Left hindlimb (tissue), 1 donor: ENCODE results near the gene CST9L.

Source experiments
- DNase-seq: peaks from one replicate; pipeline ENCODE4 v3.0.0-alpha.2; 2018

The CST9L gene

GRCh38 chr20:23568320-23568970, at the start of gene CST9L:
TSS of gene CST9L (minus strand) at chr20:23568484. CDS start at chr20:23568450, 34 bp downstream.
- DNase-seq: no peak

- DNase-seq: no peak
Measured at GRCh38 chr20:23614163-23614562, 45.9 kb upstream of the CST9L start.

- no peak for DNase-seq
Measured at GRCh38 chr20:23613676-23614075, 45.4 kb upstream of the CST9L start.

DNA sequence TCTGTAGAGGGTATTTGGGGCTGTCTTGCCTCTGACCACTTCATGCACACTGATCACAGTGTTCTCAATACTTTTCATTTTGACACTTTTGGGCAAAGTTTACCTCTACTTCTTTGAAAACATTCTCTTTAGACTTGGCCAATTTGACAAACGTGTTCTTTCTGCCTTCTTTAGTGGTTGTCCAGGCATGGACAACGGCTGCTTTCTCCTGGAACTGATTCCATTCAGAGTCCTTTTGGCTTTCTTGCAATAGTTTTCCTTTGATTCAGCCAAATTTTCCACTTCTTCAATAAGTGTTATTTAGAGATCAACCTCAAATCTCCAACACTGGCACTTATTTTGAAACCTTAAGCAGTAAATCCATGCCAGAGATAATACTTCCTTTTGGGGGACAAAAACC, 44.1 kb upstream of the CST9L start:
- DNase-seq: no peak

DNA sequence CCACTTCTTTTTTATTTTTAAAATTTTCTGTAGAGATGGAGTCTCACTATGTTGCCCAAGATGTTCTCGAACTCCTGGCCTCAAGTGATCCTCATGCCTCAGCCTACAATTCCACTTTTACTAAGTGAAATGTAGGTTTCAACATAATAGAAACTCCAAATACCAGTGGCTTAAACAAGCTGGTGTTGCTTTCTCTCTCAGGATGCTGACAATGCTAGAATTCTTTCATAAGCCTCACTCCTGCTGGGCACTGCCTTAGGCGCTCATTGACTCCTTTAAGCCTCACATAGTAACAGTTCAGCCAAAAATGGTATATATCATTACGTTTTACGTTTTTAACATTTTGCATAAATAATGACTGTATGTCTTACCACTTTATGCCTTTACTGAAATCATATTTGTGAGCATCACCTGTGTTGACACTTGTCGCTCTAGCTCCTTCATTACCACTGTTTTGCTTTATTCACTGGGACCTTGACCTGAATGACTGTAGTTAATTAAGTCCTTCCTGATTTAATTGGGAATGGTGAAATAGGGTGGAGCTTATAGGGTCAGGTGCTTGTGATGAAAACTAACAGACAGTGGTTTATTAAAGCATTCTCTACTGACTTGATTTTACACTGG, 41.3 kb upstream of the CST9L start:
- DNase-seq: no peak

DNA sequence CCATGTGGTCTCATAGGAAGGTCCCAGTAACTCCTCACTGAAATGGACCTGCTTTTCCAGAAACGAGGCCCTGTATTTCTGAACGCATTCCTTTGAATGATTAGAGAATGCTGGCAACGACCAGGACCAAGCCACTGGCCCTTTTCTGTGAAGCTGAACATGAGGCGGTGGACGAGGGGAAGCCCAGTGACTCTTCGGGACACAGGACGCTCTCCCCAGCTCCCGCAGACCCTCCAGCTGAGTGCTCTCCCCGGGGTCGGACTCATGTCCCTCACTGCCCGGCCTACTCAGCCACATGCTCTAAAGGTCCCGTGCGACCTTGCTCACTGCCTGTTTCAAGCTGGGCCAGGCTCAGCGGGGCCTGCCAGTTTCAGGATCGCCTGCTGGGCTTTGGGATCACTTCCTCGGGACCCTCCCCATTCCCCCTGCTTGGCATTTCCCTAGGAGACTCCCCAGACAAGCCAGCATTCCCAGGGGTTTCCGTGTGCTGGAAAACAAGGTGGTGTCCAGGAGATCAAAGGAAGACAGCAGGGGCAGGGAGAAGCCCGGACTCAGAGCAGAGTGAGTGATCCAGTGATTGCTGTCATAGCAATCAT, 40.1 kb upstream of the CST9L start:
- DNase-seq: no peak

DNA sequence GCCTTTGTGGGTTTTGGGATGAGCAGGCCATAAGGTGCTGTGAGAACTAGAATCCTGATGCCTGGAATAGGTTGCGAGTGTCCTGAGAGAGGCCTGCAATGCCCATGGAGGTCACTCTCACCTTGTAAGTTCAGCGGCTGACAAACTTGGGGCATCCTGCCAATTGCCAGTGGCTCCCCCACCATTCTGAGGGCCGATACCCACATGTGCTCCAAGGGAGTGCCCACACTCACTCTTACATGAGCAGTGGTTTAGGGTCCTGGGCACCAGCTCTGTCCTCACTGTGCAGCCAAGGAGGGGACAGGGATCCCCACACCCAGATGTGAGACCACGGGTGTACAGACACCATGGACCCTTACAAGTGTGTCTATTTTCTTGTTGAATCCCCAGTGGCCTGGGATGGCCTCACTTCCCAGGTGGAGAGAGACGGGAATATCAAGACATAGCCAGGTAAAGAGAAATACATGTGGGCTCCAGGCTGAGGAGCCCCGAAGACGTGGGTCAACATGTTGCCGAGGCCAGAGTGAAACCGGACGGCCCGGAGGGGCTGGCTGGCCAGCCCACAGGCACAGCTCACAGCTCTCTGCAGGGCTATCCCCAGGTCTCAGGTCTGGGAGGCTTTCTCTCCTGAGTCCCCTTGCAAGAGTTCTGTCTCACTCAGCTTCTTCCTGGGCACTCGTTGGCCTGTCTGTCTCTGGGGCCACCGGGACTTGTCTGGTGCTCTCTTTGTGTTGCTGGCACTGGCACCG, 39.4 kb upstream of the CST9L start:
- DNase-seq: no peak

- DNase-seq: peak; percentile 79
Measured at GRCh38 chr20:23606652-23607049, 38.4 kb upstream of the CST9L start.

DNA sequence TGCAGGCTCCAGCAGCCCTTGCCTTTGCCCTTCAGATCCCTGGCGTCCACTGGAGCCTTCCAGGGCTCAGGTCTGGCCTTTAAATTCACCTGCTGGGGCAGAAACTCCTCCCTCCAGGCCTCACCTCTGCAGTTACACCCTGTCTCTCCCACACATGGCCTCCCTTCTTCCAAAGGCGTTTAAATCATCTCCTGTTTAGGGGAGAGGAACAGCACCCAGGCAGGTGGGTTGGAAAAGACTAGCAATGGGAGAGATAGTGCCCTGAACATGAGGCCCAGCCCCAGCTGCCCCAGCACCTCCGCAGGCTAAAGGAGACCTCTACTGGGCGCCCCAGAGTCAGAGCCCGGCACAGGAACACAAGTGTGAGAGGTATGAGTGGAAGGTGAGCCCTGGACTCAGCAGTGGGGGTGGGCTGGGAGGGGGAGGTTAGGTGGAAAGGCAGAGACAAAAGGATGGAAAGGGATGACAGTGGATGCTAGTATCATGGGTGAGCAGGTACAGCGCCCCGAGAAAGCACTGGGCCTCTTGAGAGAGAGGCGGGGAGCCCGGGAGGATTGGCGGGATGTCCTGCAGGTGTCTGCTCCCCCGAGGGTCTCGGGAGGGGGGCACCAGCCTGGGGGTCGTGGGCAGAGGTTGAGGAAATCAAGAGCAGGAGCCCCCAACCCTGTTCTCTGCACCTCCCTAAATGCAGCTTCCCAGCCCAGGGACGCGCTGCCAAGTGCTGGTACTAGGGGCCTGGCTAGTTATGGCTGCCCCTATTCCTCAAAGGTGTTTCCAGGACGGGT, 37.8 kb upstream of the CST9L start, which contains the start of gene CST9:
Gene CST9 (minus strand): TSS at position 51 of the 785 bp plus-strand sequence. CDS start 53 bp downstream, outside the sequence.
- DNase-seq: no peak

DNA sequence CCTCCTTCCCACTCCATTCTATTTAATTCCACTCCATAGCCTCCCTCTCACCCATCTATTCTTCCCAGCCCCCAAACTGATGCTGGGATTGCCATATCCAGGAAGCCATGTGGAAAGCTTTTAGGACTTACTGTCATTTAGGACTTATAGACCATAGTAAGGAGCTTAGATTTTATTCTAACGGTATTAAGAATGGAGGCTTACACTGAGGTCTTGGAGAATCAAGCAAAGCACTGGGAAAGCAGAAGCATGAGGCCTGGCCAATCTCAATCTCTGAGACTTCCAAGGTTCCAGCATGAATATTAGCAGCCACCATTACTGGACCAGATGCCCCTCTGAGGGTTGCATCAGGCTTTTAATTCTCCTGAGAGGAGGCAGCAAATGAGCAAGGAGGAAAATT, 36.0 kb upstream of the CST9L start:
- no peak for DNase-seq

GRCh38 chr20:23603321-23603720, 35.0 kb upstream of the CST9L start:
- no peak for DNase-seq

DNA sequence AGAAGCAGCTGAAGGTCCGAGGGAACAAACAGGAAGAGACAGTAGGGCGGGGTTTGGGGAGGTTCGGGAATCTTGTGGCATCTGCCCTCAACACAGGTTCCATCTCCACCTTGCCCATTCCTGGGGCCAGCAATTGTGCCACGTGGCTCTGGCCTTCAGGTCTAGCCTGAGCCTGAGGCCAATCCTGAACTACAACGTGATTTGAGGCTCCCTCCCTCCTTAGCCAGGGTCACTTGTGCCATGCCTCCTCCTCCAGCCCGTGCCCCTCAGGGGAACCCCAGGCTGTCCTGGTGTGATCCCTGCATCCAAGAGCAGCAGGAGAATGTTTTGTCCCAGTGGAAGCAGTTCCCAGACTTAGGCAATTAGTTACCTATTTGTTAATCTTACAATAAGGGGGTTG, 34.4 kb upstream of the CST9L start:
- no peak for DNase-seq

GRCh38 chr20:23602241-23602640, 34.0 kb upstream of the CST9L start:
- DNase-seq: no peak

- DNase-seq: no peak
Measured at GRCh38 chr20:23601715-23602114, 33.4 kb upstream of the CST9L start.

GRCh38 chr20:23598481-23598880, 30.2 kb upstream of the CST9L start:
- no peak for DNase-seq

- no peak for DNase-seq
Measured at GRCh38 chr20:23596579-23597250, 28.4 kb upstream of the CST9L start.

- no peak for DNase-seq
Measured at GRCh38 chr20:23595941-23596340, 27.7 kb upstream of the CST9L start.

DNA sequence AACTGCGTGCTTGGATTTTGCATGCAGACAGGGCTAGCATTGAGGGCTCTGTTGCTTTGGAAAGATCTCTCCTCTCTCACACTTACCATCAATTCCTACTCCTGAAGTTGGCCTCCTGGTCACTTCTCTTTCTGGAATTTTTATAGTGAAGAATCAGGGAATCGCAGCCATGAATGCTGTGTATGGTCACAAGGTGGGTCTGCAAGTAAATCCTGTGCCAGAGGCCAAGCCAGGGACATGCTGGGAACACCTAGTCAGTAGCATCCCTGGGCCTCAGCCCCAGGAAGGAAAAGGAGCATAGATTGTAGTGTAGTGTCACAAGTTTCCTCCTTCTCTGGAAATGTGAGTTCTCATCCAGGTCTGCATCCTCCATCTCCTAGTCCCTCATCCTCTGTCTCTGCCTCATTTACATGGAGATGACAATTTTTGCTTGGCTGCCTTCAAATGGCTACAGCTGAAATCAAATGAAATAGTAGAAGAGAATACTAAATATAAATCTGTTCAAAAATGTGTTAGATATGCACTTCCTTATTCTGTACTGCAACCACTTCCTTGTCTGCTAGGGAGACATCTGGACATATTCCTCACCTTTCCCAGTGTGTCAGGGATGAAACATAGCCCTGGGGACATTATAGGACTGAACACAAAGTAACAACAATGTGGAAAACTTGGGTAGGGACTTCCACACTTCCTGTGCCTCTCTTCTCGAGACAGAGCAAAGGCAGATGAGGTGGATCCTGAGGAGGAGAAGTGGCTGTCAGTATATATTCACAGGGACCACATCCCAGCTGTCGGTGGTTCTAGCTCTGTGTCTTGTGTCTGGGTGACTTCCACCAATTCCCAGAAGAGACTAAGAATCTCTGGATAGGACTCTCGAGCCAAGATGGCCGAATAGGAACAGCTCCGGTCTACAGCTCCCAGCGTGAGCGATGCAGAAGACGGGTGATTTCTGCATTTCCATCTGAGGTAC, 20.4 kb upstream of the CST9L start:
- DNase-seq: no peak

DNA sequence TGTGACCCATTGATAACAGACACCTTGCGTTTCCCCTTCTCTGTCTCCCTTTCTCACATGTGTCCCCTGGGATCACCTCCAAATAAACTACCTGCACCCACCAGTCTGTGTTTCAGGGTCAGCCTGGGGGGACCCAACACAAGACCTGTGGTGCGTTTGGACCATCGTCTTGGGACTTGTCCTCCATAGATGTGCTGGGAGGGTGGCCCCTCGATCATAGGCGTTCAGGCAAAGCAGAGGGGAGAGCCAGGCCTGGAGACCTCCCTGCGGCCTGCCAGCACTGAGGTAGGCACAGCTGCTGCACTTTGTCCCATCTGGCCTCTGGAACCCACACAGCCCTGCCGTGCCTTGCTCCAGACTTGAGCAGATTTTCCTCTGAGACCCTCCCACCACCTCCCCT, 19.3 kb upstream of the CST9L start:
- no peak for DNase-seq

- no peak for DNase-seq
Measured at GRCh38 chr20:23586735-23587525, 18.6 kb upstream of the CST9L start.
